ENCODE measurements around the gene RASL11B. TPM values are rescaled to one million over a fixed set of nuclear protein-coding genes. Genes with fewer than 3 reads are reported as not detected.

Gene RASL11B
- total RNA-seq, 6 experiments from 2014 or later, result 0.12 to 0.16 (median 0.14) TPM; not detected in 1

- no peak for DNase-seq
- TF ChIP-seq, protein P1, sequence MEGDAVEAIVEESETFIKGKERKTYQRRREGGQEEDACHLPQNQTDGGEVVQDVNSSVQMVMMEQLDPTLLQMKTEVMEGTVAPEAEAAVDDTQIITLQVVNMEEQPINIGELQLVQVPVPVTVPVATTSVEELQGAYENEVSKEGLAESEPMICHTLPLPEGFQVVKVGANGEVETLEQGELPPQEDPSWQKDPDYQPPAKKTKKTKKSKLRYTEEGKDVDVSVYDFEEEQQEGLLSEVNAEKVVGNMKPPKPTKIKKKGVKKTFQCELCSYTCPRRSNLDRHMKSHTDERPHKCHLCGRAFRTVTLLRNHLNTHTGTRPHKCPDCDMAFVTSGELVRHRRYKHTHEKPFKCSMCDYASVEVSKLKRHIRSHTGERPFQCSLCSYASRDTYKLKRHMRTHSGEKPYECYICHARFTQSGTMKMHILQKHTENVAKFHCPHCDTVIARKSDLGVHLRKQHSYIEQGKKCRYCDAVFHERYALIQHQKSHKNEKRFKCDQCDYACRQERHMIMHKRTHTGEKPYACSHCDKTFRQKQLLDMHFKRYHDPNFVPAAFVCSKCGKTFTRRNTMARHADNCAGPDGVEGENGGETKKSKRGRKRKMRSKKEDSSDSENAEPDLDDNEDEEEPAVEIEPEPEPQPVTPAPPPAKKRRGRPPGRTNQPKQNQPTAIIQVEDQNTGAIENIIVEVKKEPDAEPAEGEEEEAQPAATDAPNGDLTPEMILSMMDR (IDR thresholded peaks at IDR 0.05), result no peak
- Mint-ChIP-seq H3K36me3 (ENCODE audit: low read depth) (peaks cover 36% of the 10 kb centered on the region), H3K27ac (no peak overlapping the region), H3K4me1 (ENCODE audit: low read depth) (peaks cover 44% of the 10 kb centered on the region), H3K9me3 (no peaks in the 10 kb centered on the region), H3K4me3 (no peak overlapping the region), H3K27me3 (ENCODE audit: insufficient read depth) (no peaks in the 10 kb centered on the region; the same call in 1 of the 2 replicates)
These were observed 28.3 kb downstream of the RASL11B start for GRCh38 chr4:52890521-52890791.

DNA sequence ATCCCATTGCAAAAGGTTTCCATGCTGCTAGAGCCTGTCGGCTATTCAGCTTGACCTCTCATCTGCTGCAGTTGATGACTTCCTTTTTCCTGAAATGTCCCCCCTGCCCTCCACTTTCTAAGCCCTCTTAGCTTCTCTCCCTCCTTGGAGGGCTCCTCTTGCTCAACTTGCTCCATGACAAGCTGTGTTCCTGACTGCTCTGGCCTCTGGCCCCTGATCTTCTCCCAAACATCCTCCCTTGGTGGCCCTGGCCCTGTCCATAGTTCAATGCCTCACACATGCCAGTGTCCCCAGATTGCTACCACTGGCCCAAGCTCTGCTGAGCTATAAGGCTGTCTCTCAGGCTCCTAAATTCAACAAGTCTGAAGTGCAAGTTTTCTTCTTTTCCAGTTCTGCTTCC lies 29.6 kb downstream of the RASL11B start:
- Mint-ChIP-seq H3K27me3 (ENCODE audit: insufficient read depth) (no peaks in the 10 kb centered on the region; the same call in none of the 2 replicates), H3K36me3 (ENCODE audit: low read depth) (peaks cover 29% of the 10 kb centered on the region), H3K4me3 (no peak overlapping the region), H3K4me1 (ENCODE audit: low read depth) (peaks cover 44% of the 10 kb centered on the region), H3K9me3 (no peaks in the 10 kb centered on the region), H3K27ac (no peak overlapping the region)
- TF ChIP-seq, protein P1 (IDR thresholded peaks at IDR 0.05), result no peak
- no peak for DNase-seq

GRCh38 chr4:52892880-52893279 lies 30.8 kb downstream of the RASL11B start:
- DNase-seq, result no peak
- Mint-ChIP-seq H3K4me1 (ENCODE audit: low read depth) (peaks cover 44% of the 10 kb centered on the region), H3K4me3 (no peak overlapping the region), H3K9me3 (no peaks in the 10 kb centered on the region), H3K36me3 (ENCODE audit: low read depth) (peaks cover 32% of the 10 kb centered on the region), H3K27ac (no peak overlapping the region), H3K27me3 (ENCODE audit: insufficient read depth) (no peaks in the 10 kb centered on the region; the same call in none of the 2 replicates)
- TF ChIP-seq, protein P1 (IDR thresholded peaks at IDR 0.05), result no peak

DNA sequence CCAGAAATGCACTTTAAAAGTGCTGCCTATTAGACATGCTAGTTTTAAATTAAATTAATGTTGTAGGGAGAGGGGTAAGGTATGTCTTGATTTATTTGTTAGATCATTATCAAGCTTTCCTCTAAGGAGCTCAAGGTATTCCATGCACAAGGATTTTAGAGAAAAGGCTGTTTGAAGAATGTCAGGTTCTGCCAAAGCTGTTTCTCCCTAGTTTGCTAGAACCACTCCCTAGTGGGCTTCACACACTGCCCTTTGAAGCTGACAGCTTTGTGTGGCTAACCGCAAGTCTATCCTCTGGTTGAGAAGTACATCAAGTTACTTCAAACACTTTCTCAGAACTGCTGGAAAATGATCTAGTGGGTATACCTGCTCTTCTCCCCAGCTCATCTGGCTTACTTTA lies 32.3 kb downstream of the RASL11B start:
- no peak overlapping the region for H3K27ac Mint-ChIP-seq

DNA sequence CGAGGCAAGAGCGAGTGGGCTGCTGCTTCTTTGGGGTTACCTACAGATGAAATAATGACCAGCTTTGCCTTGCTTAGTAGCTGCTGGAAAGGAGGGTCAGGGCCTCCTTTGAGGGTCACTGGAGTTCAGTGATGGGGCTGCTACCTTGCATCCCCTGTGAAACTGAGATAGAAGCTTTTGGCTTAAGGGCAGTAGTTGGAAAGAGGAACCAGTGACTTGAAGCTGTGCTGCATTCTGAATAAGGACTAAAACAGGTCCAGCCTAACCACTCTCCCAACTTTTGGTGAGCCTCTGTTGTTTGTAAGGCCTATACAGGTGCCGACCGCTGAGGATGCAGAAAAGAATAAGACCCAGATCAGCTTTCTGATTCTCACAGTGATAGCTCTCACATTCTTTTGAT lies 41.2 kb downstream of the RASL11B start:
- Mint-ChIP-seq H3K27me3 (ENCODE audit: insufficient read depth) (no peaks in the 10 kb centered on the region), H3K4me1 (ENCODE audit: low read depth) (peaks cover 23% of the 10 kb centered on the region), H3K9me3 (peaks cover 6% of the 10 kb centered on the region; the same call in 1 of the 2 replicates), H3K36me3 (ENCODE audit: low read depth) (peaks cover 38% of the 10 kb centered on the region), H3K4me3 (no peak overlapping the region), H3K27ac (no peak overlapping the region)
- TF ChIP-seq, protein P1 (IDR thresholded peaks at IDR 0.05), result no peak
- no peak for DNase-seq

More for the DNA sequence above, 32.3 kb downstream of the RASL11B start:
- TF ChIP-seq, protein P1 (IDR thresholded peaks at IDR 0.05), result no peak
- Mint-ChIP-seq H3K4me3 (no peak overlapping the region), H3K36me3 (ENCODE audit: low read depth) (peaks cover 27% of the 10 kb centered on the region), H3K9me3 (peaks cover under 1% of the 10 kb centered on the region; the same call in 1 of the 2 replicates), H3K27me3 (ENCODE audit: insufficient read depth) (no peaks in the 10 kb centered on the region; the same call in none of the 2 replicates), H3K4me1 (ENCODE audit: low read depth) (peaks cover 44% of the 10 kb centered on the region)
- no peak for DNase-seq

DNA sequence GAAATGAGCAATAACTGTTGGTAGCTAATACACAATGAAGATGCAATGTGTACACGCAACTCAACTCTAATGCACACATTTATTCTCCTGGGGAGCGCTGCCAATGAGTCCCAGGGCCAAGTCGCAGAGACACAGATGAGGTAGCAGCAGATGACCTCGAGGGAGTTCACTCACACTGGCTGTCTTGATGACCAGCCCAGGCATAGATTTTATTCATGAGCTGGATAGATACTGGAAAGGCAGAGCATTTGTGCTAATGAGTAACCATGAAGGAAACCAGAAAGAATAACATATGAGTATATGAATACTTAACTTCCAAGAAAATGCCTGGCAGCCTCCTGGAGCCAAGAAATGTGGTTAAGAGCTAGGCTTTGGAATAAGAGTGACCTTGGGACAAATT lies 42.3 kb downstream of the RASL11B start:
- H3K9me3 Mint-ChIP-seq, result peaks cover 5% of the 10 kb centered on the region; the same call in 1 of the 2 replicates
- no peak overlapping the region for H3K4me3 Mint-ChIP-seq
- no peak overlapping the region for H3K27ac Mint-ChIP-seq
- H3K36me3 Mint-ChIP-seq (ENCODE audit: low read depth), result peaks cover 45% of the 10 kb centered on the region
- TF ChIP-seq, protein P1 (IDR thresholded peaks at IDR 0.05), result no peak
- no peak for DNase-seq
- H3K4me1 Mint-ChIP-seq (ENCODE audit: low read depth), result peaks cover 33% of the 10 kb centered on the region
- H3K27me3 Mint-ChIP-seq (ENCODE audit: insufficient read depth), result no peaks in the 10 kb centered on the region

Measured in HFFc6 (cell line).